Vagina (tissue), 2 donors: Measurements from ENCODE around the gene FLNB. TPM values are rescaled to one million over a fixed set of nuclear protein-coding genes. Genes with fewer than 3 reads are reported as not detected.

Source experiments
- DNase-seq, 2 donors: peaks; one replicate each; pipeline ENCODE4 v3.0.0-alpha.2; 2017; ENCODE audit errors: extremely low spot score in 2 of 2
- H3K27ac ChIP-seq: fragments of 200-600 bp; sonication (generic); one replicate; pipeline ENCODE4 v1.5.1; 2019
- H3K27me3 ChIP-seq: fragments of 200-600 bp; sonication (generic); one replicate; pipeline ENCODE4 v1.5.1; 2019
- H3K36me3 ChIP-seq, 2 donors: fragments of 200-600 bp; sonication (generic); one replicate each; pipeline ENCODE4 v1.5.1; 2017 to 2019
- H3K4me1 ChIP-seq: fragments of 200-600 bp; sonication (generic); one replicate; pipeline ENCODE4 v1.5.1; 2019
- H3K4me3 ChIP-seq, 2 donors: fragments of 200-600 bp; sonication (generic); 1 replicate in 1 of 2; 2 replicates in 1 of 2; pipeline ENCODE4 v1.5.1; 2016 to 2019
- H3K9me3 ChIP-seq: fragments of 200-600 bp; sonication (generic); one replicate; pipeline ENCODE4 v1.5.1; 2019
- POLR2A ChIP-seq, 2 donors: fragments of 450-650 bp; IDR thresholded peaks; one replicate each; pipeline ENCODE4 v1.6.1; 2017; ENCODE audit warnings: antibody characterized with exemption in 2 of 2, mild to moderate bottlenecking in 2 of 2, moderate library complexity in 2 of 2
- POLR2AphosphoS5 ChIP-seq, 2 donors: sonication (generic); formaldehyde crosslinking; IDR thresholded peaks; one replicate each; pipeline ENCODE4 v1.9.0; 2017; ENCODE audit warnings: antibody characterized with exemption in 2 of 2, mild to moderate bottlenecking in 2 of 2, low read depth in 1 of 2; ENCODE audit not compliant: insufficient read depth in 1 of 2
- intact Hi-C: fragments of 100-400 bp; cut with DNase I; formaldehyde crosslinking; loops from one replicate; pipeline ENCODE4 v1.15.1; 2023
- total RNA-seq: library from RNA; depleted of rRNA; stranded (reverse); fragments of >200 nt; gene quantifications from one replicate; pipeline ENCODE4 v1.2.3, GENCODE V29; 2016
- TF ChIP-seq, protein P1 (sequence below), 3 experiments: fragments of 450-650 bp in 2 of 3; fragments of 200-600 bp in 1 of 3; sonication (generic) in 1 of 3; IDR thresholded peaks; one replicate each; pipeline ENCODE4 v1.5.1; 2017 to 2019; ENCODE audit warnings: antibody characterized with exemption in 3 of 3, mild to moderate bottlenecking in 2 of 3, moderate library complexity in 2 of 3

FLNB gene
- total RNA-seq, 1 donor from 2014 or later: 147 TPM

DNA sequence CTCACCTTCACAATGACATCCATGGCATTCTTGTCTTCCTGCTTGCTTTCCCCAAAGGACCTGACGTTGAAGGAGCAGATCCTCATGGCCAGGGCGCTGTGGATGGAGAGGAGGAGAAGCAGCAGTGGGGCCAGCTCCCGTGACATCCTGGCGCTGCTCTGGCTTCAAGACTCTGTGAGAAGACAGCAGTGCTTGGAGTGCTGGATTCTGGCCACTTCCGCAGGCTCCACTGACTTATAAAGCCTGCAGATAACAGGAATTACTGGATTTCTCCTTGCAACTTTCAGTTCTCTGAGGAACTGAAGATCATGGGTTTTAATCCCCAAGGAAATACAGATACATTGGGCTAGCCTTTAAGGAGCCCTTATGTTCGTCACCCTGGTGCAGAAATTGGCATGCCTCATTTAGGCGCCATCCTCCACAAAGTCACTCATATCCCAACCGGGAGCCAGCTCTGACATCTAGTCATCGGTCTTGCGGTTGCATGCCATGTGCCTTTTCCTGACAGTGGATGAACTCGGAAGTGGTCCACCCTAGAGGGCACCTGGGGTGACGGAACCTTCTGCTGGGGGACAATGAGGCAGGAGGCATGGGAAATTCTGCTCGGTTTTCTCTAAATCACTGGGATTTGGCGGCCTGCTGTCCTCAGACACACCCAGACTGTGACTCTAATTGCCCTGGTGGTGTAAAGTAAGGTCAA, 202.7 kb downstream of the FLNB start, which contains the start of gene DNASE1L3:
DNASE1L3 (minus strand) TSS at position 212 of the 700 bp plus-strand sequence; CDS start at position 146, 66 bp downstream.
- no peak within 1 kb of the TSS for H3K27ac ChIP-seq

DNA sequence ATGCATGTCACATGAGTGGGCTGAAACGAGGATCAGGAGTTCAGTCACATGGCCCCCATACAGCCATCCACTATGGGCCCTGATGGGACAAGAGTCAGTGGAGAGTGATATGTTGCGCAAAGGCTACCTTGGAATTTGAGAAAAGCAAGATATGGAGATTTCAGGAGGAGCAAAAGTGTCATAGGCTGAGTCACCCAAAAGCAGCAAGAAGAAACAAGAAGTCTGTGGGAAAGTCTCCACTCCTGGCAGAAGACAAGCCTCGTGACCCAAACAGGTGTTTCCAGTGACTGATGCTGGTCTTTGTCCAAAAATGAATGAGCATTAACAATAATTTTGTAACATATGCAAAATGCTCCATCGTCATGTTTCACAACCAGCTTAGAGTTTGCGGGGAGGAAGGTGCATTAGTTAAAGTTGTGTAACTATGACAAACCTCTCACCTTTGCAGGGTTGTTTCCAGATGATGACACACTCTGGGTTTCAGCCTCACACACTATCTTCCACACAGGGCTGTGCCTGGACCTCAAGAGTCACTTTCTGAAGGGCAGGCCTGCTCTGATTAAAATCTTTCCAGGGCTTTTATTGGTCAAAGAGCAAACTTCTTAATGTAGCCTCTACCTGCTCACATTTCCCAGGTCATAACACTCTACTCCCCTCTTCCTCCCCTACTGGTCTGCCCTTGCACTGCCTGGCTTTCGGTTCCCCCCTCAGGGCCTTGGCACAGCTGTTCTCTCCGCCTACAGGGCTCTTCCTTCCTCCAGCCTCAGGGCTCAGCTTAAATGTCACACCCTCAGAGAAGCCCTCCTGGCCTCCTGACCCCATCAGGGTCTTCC, 206.5 kb downstream of the FLNB start:
- peak in 1 of 2 donors; percentile 88 for DNase-seq
- intact Hi-C loops: no loop called here

More for the DNA sequence above, 202.7 kb downstream of the FLNB start, which contains the start of gene DNASE1L3:
- Histone ChIP-seq H3K9me3 (no peaks in the 10 kb centered on the region), H3K4me3 (no peak within 1 kb of the TSS), H3K4me1 (peaks cover 28% of the 10 kb centered on the region), H3K27me3 (no peaks in the 10 kb centered on the region), H3K36me3 (no peaks in the 10 kb centered on the region)
- intact Hi-C loops: no loop called here
- TF ChIP-seq POLR2A (IDR thresholded peaks at IDR 0.05) (no peak), POLR2AphosphoS5 (IDR thresholded peaks at IDR 0.05; ENCODE audit: insufficient read depth in 1 of 2, low read depth in 1 of 2) (peak in 1 of 2 donors; percentile 17)
- TF ChIP-seq, protein P1, sequence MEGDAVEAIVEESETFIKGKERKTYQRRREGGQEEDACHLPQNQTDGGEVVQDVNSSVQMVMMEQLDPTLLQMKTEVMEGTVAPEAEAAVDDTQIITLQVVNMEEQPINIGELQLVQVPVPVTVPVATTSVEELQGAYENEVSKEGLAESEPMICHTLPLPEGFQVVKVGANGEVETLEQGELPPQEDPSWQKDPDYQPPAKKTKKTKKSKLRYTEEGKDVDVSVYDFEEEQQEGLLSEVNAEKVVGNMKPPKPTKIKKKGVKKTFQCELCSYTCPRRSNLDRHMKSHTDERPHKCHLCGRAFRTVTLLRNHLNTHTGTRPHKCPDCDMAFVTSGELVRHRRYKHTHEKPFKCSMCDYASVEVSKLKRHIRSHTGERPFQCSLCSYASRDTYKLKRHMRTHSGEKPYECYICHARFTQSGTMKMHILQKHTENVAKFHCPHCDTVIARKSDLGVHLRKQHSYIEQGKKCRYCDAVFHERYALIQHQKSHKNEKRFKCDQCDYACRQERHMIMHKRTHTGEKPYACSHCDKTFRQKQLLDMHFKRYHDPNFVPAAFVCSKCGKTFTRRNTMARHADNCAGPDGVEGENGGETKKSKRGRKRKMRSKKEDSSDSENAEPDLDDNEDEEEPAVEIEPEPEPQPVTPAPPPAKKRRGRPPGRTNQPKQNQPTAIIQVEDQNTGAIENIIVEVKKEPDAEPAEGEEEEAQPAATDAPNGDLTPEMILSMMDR (IDR thresholded peaks at IDR 0.05): no peak
- no peak for DNase-seq

GRCh38 chr3:58215317-58216025, 207.2 kb downstream of the FLNB start:
- intact Hi-C loops: no loop called here
- Histone ChIP-seq H3K27me3 (no peaks in the 10 kb centered on the region), H3K4me3 (no peak overlapping the region), H3K9me3 (no peaks in the 10 kb centered on the region), H3K36me3 (no peaks in the 10 kb centered on the region), H3K27ac (peak overlapping the region; percentile 46), H3K4me1 (peaks cover 43% of the 10 kb centered on the region)
- peak in 1 of 2 donors; percentile 58 for DNase-seq
- TF ChIP-seq POLR2A (IDR thresholded peaks at IDR 0.05): no peak
- TF ChIP-seq, protein P1 (IDR thresholded peaks at IDR 0.05): no peak
- TF ChIP-seq POLR2AphosphoS5 (IDR thresholded peaks at IDR 0.05; ENCODE audit: insufficient read depth in 1 of 2, low read depth in 1 of 2): no peak

More for the DNA sequence above, 206.5 kb downstream of the FLNB start:
- Histone ChIP-seq H3K27ac (peak overlapping the region; percentile 46), H3K4me1 (peaks cover 44% of the 10 kb centered on the region), H3K27me3 (no peaks in the 10 kb centered on the region), H3K36me3 (no peaks in the 10 kb centered on the region), H3K9me3 (no peaks in the 10 kb centered on the region), H3K4me3 (no peak overlapping the region)
- TF ChIP-seq, protein P1 (IDR thresholded peaks at IDR 0.05): no peak
- peak in 1 of 2 donors; percentile 84 for TF ChIP-seq POLR2AphosphoS5 (IDR thresholded peaks at IDR 0.05; ENCODE audit: insufficient read depth in 1 of 2, low read depth in 1 of 2)

- peak overlapping the region; percentile 37 for H3K27ac ChIP-seq
- no peaks in the 10 kb centered on the region for H3K27me3 ChIP-seq
- H3K9me3 ChIP-seq: no peaks in the 10 kb centered on the region
- TF ChIP-seq POLR2AphosphoS5 (IDR thresholded peaks at IDR 0.05; ENCODE audit: insufficient read depth in 1 of 2, low read depth in 1 of 2): peak in 1 of 2 donors; percentile 69
- TF ChIP-seq, protein P1 (IDR thresholded peaks at IDR 0.05): no peak
- peak in 1 of 2 donors; percentile 65 for DNase-seq
- intact Hi-C loops: no loop called here
- peaks cover 35% of the 10 kb centered on the region for H3K4me1 ChIP-seq
- no peak overlapping the region for H3K4me3 ChIP-seq
- H3K36me3 ChIP-seq: no peaks in the 10 kb centered on the region
These were observed 208.4 kb downstream of the FLNB start for GRCh38 chr3:58216496-58217195.
